HG03196 (cell line): ENCODE measurements around the gene TMEM258.

Source experiments
- ATAC-seq: cut with Tn5 transposase; IDR thresholded peaks from one replicate; pipeline ENCODE4 v1.9.1; 2021; ENCODE audit not compliant: unreplicated experiment

TMEM258 gene

DNA sequence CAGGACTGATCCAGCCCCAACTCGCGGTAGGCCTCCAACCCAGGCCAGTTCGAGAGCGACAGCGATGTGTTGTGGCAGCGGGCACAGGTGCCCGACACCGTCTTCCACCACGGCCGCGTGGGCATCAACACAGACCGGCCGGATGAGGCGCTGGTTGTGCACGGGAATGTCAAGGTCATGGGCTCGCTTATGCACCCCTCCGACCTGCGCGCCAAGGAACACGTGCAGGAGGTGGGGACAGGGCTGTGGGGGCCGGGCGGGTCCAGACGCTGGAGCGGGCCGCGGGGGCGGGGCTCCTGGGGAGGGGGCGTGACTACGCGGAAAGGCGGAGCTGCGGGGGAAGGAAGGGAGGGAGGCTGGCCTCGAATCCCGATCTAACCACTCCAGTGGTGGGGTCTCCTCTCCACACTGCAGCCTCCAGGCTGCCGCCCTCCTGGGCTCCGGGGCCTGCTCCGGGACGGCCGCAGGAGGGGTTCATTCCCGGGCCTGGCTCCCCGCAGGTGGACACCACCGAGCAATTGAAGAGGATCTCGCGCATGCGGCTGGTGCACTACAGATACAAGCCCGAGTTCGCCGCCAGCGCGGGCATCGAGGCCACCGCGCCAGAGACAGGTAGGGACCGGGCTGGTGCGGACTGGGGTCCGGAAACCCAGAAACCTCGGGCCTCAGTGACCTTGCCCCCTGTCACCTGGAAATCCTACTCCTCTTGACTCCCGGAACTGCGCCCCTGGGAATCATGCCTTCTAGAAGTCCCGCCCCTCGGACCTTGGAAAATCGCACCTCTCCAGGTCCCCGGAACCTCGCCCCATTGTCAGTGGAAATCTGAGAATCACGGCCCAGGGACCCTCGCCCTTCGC, 14.9 kb downstream of the TMEM258 start:
- no peak for ATAC-seq

DNA sequence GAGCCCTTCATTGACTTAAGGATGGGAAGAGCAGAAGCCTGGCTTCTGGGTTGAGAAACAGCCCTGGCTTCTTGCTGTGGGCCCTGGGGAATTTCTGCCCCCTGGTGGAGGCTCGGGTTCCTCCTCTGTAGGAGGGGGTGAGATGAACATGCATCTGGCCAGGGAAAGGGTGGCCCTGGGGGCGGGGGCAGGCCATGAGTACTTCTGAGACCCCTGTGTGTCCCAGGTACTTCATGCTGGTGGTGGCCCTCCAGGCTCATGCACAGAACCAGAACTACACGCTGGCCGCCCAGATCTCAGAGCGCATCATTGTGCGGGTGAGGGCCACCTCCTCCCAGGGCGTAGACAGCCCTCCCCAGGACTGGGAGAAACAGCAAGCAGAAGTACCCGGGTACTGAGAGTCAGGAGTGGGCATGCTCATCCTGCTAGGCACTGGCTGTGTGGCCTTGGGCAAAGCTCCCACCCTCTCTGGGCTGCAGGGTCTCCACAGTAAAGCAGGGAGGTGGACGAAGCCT, 15.8 kb downstream of the TMEM258 start:
- no peak for ATAC-seq

DNA sequence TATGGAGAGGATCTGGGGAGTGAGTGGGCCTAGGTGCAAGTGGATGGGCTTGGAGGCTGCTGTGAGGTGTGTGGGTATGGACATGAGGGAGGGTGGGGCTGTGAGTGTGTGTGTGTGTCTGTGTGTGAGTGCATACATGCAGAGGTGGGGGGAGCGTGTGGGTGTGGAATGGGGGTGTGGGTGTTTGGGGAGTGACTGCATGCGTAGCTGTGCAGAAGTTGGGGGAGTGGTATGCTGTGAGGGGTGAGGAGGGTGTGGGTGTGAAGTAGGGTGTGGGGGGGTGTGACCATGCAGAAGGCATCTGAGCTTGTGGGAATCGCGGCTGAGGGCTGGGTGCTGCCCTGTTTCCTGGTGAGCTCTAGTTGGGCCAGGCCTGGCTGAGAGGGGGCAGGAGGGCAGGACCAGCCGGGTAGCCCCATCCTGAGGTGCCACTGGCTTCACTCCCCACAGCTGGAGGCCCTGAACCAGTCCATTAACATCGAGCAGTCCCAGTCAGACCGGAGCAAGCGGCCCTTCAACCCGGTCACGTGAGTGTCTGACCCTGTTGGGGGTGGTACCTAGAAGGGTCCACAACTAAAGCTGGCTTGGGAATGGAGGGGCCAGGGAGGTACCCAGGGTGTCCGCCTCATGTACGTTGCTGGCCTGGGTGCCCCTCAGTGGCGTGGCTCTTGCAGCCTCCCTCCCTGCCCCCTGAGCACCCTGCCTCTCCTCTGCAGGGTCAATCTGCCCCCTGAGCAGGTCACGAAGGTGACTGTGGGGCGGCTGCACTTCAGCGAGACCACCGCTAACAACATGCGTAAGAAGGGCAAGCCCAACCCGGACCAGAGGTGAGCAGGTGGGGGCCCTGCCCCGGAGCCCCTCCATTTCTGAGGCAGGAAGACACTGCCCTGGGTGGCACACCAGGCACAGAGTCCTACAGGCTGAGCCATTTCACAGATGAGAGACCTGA, 16.5 kb downstream of the TMEM258 start:
- no peak for ATAC-seq

DNA sequence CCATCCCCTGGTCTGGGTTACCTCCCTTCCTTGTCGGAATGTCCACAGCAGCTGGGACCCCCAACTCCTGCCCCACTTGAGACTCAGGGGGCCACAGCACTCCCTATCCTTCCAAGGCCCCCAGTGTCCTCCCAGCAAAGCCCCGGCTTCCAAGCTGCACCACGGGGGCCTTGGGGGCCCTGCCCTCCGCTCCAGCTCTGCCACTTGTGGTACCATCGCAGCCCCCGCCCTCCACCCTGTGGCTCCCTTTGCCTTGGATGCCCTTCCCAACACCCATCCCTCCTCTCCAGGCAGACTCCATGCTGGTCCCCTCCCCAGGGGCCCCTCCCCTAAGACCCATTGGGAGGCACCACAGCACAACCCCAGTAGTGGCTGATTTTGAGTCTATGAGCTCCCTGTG, 17.3 kb downstream of the TMEM258 start:
- no peak for ATAC-seq

DNA sequence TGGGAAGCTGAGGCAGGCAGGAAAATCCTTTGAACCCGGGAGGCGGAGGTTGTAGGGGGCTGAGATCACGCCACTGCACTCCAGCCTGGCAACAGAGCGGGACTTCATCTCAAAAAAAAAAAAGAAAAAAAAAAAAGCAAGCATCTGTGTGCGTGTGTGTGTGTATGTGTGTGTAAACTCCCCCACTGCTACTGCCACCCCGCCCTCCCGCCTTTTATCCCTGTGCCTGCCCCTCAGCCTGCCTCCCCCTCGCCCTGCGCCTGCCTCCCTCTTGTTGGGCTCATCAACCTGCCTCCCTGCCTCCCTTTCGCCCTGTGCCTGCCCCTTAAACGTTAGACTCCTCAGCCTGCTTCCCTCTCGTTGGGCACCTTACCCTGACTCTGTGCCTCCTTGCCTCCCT, 18.0 kb downstream of the TMEM258 start:
- no peak for ATAC-seq

DNA sequence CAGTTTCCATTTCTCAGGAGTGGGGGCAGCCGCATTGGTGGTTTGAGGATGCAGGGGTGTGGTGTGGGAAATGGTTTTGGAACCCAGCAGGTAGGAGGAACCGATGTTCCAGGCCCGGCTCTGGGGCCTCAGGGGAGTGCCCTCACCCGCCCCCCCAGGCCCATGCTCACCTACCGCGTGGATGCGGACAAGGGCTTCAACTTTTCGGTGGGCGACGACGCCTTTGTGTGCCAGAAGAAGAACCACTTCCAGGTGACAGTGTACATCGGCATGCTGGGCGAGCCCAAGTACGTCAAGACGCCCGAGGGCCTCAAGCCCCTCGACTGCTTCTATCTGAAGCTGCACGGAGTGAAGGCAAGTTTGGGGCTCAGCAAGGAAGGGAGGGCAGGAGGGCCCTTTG, 18.6 kb downstream of the TMEM258 start:
- no peak for ATAC-seq

DNA sequence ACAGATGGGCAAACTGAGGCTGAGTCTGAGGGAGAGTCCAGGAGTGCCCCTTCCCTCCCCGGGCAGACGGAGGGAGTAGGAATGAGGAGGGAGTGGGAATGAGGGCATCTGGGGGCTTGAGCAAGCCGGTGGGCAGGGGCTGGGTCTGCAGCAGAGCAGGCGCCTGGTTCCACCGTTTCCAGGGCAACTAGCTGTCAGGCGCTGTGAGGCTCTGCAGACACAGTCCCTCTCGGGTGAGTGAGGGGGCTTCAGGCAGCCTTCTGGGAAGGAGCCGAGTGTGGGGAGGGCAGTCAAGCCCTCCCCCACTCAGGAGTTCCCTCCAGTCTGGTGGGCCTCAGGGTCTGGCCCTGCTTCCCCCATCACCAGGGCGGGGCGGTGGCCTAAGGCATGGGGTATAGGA, 19.0 kb downstream of the TMEM258 start:
- no peak for ATAC-seq

DNA sequence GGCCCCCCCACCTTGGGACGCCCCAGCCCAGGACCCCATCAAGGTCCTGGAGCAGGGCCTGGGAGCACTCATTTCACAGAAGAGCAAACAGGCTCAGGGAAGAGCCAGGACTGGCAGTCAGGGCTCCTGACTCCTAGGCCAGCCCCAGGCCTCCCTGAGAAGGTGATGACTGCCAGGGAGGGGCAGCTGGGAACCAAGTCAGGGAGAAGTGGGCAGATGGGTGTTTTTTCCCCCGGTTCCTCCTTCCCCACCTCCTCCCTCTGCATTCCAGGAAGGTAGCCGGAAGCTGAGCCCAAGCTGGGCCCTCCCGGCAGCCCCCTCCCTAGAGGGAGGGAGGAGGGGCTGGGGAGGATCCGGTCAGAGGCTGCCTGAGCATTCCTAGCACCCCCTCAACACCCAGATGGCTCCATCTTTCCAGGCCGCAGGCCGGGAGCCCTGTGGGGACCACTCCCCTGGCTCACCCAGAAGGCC, 20.4 kb downstream of the TMEM258 start:
- ATAC-seq: no peak

DNA sequence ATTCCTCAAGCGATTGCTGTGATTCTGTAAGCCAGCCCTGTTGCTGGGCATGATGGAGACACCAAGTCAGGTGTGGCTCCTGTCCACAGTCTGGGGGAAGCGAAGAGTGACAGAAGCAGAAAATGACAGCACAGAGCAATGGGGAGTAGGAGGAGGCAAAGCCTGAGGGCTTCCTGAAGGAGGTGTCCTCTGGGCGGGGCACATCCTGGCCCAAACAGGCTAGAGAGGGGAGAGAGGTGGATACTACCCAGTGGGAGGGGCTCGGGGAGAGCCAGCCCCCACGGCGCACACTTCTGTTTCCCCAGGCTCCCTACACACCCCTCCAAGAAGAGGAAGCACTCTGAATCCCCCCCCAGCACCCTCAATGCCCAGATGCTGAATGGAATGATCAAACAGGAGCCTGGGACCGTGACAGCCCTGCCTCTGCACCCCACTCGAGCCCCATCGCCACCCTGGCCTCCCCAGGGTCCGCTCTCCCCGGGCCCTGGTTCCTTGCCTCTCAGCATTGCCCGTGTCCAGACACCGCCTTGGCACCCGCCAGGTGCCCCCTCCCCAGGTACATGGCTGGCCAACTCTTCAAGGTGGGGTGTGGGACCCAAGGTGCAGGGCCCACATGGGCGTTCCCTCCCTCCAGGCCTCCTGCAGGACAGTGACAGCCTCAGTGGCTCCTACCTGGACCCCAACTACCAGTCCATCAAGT, 21.1 kb downstream of the TMEM258 start:
- ATAC-seq: no peak

DNA sequence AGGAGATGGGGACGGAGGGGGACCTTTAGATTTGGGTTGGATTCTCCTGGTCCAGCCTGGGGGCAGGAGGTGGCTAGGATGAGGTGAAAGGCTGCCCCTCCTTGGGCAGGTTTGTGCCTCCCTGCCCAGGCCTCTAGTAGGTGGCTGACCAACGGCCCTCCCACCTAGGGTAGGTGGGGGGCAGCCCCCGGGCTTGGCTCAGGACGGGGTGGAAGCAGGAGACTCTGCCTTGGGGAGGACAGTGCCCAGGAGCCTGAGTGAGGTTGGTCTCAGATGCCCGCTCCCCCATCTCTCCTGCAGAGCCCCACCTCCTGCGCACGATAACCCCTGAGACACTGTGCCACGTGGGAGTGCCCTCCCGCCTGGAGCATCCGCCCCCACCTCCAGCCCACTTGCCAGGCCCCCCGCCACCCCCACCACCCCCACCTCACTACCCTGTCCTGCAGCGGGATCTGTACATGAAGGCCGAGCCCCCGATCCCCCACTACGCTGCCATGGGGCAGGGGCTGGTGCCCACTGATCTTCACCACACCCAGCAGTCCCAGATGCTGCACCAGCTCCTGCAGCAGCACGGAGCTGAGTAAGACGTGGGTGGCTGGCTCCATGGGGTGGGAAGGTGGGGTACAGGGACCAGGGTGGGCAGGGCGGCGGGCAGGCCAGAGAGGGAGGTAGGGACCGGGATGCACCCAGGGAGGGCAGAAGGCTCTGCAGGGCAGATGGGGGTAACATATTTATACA, 22.3 kb downstream of the TMEM258 start:
- no peak for ATAC-seq

DNA sequence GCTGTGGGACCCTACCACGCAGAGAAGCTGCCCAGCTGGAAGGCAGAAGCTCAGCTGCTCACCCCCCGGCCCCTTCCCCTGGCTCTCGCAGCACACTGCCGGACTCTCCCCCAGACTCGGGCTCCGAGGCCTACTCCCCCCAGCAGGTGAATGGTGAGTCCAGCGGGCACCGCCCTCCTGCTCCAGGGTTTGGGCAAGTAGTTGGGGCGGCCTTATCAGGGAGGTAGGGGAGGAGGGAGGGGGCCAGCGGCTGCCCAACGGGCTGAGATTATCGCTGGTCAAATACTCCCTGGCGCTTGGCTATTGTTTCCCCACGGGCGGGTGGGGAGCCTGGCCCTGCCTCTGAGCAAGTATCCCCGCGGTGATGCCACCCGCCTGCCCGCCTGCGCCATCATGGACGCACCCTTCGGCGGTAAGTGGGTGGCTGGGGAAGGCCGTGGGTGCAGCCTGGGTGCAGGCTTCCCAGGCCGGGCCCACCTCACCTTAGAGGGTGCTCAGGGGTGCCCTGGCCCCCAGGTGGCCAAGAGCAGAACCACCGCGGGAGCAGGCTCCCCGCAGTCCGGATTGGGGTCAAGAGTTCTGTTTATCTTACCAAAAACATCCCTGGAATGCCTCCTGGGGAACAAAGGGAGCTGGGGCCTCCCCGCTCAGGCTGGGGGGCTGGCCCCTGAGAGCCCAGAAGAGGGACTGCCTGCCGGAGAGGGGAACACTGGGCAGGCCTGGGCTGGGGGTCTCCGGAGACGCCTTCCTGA, 23.1 kb downstream of the TMEM258 start:
- ATAC-seq: no peak

DNA sequence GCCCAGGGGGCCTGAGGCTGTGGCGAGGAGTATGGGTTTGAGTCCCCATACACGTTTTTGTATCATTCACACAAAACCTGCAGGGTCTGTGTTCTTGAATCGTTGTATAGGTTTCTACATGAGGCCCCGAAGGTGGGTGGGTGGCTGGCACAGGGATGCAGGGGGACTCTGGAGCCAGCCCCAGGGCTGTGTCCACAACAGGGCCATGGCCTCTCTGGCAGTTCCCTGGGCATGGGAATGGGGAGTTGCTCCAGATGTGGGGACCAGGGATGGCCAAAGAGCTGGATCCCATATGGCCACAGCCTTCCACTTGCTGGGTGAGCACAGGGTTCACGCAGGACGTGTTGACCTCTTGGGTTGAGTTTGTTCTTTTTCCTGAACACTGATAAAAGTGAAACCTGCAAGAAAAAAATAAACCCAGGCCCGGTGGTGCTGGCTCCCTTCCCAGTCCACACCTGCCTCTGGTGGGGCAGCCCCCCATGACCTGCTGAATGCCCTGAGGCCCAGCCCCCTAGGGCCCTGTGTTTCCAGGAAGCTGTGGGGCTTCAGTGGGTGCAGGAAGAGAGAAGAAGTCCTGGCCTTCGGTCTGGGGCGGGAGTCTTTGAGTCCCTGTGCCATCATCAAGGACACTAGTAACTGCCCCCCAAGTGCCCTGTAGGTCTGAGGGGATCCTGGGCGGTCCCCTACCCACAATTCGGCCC, 23.9 kb downstream of the TMEM258 start:
- ATAC-seq: no peak

DNA sequence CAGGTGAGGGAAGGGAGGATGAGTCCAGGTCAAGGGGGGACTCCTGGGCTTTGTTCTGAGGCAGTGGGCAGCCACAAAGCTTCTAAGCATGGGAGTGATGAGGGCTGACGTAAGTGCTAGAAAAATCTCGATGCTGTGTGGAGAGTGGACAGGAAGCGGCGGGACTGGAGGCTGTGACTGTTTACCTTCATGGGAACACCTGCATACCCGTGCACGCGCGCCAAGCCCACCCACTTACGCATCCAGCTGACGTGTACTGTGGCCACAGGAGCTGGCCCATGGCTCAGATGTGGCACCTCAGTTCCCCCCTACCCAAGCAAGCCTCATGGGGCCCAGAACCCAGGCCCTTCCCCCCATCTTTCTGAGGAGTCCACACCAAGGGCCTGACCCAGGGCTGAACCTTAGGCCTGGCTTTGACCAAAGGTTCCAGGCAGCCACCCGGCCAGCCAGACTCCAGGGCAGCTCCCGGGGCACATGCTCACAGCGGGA, 26.0 kb downstream of the TMEM258 start:
- ATAC-seq: no peak

DNA sequence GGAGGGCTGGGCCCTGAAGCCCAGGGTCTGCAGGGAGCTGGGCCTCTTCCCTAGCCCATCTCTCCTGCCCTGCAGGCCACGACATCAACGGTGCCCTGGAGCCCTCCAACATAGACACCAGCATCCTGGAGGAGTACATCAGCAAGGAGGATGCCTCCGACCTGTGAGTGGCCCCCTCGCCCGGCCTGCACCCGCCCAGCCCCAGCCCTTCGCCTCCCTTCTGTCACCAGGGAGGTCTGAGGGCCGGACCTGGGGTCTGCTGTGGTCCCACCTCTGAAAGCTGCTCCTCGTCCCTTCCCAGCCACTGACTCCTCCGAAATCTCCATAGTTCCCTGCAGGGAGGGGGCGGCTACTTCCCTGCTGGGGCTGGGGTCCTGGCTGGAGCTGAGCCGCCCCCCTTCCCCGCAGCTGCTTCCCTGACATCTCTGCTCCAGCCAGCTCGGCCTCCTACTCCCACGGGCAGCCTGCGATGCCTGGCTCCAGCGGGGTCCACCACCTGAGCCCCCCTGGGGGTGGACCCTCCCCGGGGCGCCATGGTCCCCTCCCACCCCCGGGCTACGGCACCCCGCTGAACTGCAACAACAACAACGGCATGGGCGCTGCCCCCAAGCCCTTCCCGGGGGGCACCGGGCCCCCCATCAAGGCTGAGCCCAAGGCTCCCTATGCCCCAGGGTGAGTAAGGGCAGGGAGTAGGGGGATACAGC, 26.7 kb downstream of the TMEM258 start:
- no peak for ATAC-seq

DNA sequence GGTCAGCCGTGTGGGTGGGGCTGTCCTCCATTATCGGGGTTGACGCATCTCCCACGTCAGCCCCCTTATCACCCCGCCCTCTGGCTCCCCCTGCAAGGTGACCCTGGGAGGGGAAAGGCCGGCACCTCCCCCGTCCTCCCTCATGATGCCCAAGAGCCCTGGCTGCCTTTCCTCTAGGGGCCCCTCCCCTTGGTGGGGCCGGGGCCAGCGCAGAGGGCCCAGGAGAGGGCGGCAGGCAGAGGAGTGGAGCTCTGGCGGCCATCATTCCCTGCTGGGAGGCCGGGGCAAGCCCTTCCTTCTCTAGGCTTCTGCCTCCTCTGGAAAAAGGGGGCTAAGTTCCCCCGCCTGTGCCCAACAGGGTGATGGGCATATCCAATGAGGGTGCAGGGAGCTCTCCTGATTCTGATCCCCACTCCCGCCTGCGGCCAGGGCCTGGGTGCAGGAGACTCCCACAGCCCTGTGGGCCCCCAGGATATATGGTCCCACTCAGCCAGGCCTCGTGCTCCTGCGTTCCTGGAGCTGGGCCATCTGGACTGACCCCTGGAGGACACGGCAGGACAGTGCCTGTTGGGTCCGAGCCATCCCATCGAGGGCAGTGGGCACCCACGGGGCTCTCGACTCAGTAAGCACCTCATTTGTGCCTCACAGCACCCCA, 27.7 kb downstream of the TMEM258 start:
- no peak for ATAC-seq

DNA sequence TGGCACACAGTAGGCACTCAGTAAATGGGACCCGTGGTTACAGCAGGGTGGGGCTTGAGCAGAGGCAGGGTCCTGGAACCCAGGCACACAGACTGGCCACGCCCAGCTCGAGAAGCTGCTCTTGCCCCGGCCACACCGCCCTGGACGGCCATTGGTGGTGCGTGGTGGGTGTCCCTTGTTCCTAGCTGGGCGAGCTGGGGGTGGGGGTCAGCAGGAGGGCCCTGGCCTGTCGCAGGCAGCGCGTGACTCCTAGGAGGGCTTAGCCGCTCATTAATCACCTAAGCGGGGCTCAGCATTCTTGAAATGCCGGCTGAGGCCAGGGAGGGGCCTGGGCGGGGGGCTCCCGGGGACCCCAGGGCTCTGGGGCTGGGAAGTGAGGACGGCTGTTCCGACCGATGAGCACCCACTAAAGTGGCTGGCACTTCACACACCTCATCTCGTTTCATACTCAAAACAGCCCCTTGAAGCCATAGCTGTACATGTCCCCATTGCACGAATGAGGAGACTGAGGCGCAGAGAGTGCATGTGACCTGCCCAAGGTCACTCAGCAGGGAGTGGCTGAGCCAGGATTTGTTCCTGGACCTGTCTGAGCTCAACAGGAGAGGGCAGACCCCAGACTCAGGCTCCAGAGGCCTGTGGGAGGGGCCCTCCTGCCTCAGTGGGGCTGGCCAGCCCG, 28.3 kb downstream of the TMEM258 start:
- no peak for ATAC-seq

DNA sequence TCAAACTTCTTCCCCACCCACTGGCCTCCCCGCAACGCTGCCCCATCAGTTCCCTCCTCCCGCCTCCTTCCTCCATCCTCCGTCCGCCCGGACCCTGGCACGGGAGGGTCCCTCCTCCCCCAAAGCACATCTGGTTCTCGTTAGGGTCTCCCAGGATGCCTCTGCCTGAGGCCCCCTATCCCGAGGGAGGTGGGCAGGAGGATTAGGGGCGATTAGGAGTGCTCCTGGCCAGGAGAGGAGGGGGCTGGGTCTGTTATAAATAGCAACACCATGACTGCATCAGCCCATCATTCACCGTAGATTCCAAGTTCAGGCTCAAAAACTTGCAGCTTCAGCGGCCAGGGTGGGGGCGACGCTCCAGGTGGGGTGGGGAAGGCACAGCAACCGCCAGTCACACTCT, 29.6 kb downstream of the TMEM258 start:
- ATAC-seq: no peak
